HEK293 (cell line): ENCODE data around the gene RPL4.

Experiments used
- KLF7 ChIP-seq: fragments of 450-650 bp; formaldehyde crosslinking; IDR thresholded peaks from 2 replicates; pipeline ENCODE4 v1.5.1; 2016; ENCODE audit warnings: missing biosample characterization, missing genetic modification characterization, borderline replicate concordance
- MZF1 ChIP-seq: fragments of 450-650 bp; formaldehyde crosslinking; IDR thresholded peaks from 2 replicates; pipeline ENCODE4 v1.5.1; 2017; ENCODE audit warnings: missing biosample characterization, missing genetic modification characterization, borderline replicate concordance
- YY1 ChIP-seq: fragments of 450-650 bp; formaldehyde crosslinking; IDR thresholded peaks from 2 replicates; pipeline ENCODE4 v1.5.1; 2018; ENCODE audit warnings: missing biosample characterization, missing genetic modification characterization
- ZFP37 ChIP-seq: fragments of 450-650 bp; formaldehyde crosslinking; IDR thresholded peaks from 2 replicates; pipeline ENCODE4 v1.5.1; 2016; ENCODE audit warnings: missing biosample characterization, missing genetic modification characterization
- ZNF121 ChIP-seq: fragments of 450-650 bp; formaldehyde crosslinking; IDR thresholded peaks from 2 replicates; pipeline ENCODE4 v1.5.1; 2016; ENCODE audit warnings: missing biosample characterization, missing genetic modification characterization
- ZNF214 ChIP-seq: fragments of 450-650 bp; formaldehyde crosslinking; IDR thresholded peaks from 2 replicates; pipeline ENCODE4 v1.5.1; 2017; ENCODE audit warnings: missing biosample characterization, mild to moderate bottlenecking, missing genetic modification characterization, borderline replicate concordance
- ZNF394 ChIP-seq: fragments of 450-650 bp; formaldehyde crosslinking; IDR thresholded peaks from 2 replicates; pipeline ENCODE4 v1.5.1; 2016; ENCODE audit warnings: missing biosample characterization, missing genetic modification characterization, mild to moderate bottlenecking, moderate library complexity, borderline replicate concordance
- ZNF514 ChIP-seq: fragments of 450-650 bp; formaldehyde crosslinking; IDR thresholded peaks from 2 replicates; pipeline ENCODE4 v1.5.1; 2016; ENCODE audit warnings: missing biosample characterization, missing genetic modification characterization
- ZNF529 ChIP-seq: fragments of 450-650 bp; formaldehyde crosslinking; IDR thresholded peaks from 2 replicates; pipeline ENCODE4 v1.5.1; 2017; ENCODE audit warnings: missing genetic modification characterization, missing biosample characterization; ENCODE audit not compliant: insufficient replicate concordance
- TF ChIP-seq, protein P1 (sequence below): fragments of 450-650 bp; formaldehyde crosslinking; IDR thresholded peaks from 2 replicates; pipeline ENCODE4 v1.5.1; 2016; ENCODE audit warnings: missing biosample characterization, missing genetic modification characterization
- TF ChIP-seq, protein P2 (sequence below): fragments of 450-650 bp; formaldehyde crosslinking; IDR thresholded peaks from 2 replicates; pipeline ENCODE4 v1.5.0; 2017; ENCODE audit warnings: missing biosample characterization, missing genetic modification characterization, borderline replicate concordance
- TF ChIP-seq, protein P3 (sequence below): fragments of 450-650 bp; formaldehyde crosslinking; IDR thresholded peaks from 2 replicates; pipeline ENCODE4 v1.5.1; 2016; ENCODE audit warnings: missing biosample characterization, missing genetic modification characterization

DNA sequence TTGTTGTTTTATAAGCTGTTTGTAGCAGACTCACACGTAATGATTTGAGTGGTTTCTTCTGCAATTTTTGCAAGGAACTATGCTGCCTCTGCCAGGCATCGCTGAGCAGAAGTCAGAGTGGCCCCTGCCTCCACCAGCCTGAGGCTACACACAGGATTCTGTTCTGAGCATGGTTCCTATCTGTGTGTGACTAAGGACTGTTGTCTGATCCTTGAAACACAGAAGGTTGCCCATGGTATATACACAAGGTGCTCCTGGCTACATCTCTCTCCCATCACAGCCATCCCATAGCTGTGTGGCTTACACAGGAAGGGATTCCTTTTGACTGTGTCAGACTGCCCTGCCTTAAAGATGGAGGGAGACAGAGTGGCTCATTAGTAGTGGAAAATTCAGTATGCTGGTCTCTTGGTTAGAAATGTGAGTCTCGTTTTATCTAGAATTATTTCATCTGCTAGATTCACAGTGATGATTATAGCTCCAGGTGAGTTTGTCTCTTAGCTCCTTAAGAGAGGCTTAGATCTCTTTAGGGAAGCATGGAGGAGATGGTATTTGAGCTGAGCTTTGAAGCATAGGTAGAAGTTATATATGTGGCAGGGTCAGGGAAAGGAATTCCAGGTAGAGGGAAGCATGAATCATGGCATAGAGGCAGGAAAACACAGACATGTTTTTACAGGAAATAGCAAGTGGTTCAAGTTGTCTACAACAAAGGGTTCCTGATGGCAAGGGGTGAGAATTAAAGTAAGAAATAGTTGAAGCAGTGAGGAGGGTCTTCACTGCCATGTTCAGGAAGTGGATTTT is 44.6 kb downstream of the RPL4 start:
- TF ChIP-seq, protein P1, sequence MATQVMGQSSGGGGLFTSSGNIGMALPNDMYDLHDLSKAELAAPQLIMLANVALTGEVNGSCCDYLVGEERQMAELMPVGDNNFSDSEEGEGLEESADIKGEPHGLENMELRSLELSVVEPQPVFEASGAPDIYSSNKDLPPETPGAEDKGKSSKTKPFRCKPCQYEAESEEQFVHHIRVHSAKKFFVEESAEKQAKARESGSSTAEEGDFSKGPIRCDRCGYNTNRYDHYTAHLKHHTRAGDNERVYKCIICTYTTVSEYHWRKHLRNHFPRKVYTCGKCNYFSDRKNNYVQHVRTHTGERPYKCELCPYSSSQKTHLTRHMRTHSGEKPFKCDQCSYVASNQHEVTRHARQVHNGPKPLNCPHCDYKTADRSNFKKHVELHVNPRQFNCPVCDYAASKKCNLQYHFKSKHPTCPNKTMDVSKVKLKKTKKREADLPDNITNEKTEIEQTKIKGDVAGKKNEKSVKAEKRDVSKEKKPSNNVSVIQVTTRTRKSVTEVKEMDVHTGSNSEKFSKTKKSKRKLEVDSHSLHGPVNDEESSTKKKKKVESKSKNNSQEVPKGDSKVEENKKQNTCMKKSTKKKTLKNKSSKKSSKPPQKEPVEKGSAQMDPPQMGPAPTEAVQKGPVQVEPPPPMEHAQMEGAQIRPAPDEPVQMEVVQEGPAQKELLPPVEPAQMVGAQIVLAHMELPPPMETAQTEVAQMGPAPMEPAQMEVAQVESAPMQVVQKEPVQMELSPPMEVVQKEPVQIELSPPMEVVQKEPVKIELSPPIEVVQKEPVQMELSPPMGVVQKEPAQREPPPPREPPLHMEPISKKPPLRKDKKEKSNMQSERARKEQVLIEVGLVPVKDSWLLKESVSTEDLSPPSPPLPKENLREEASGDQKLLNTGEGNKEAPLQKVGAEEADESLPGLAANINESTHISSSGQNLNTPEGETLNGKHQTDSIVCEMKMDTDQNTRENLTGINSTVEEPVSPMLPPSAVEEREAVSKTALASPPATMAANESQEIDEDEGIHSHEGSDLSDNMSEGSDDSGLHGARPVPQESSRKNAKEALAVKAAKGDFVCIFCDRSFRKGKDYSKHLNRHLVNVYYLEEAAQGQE: no peak
- TF ChIP-seq ZFP37 (tag by site-specific recombination) (no peak), ZNF394 (tag by site-specific recombination) (no peak), MZF1 (no peak), ZNF121 (tag by site-specific recombination) (no peak), ZNF514 (no peak), YY1 (tag by site-specific recombination) (no peak), ZNF214 (tag by site-specific recombination) (no peak), KLF7 (tag by site-specific recombination) (no peak), ZNF529 (tag by site-specific recombination) (no peak)
- TF ChIP-seq, protein P2, sequence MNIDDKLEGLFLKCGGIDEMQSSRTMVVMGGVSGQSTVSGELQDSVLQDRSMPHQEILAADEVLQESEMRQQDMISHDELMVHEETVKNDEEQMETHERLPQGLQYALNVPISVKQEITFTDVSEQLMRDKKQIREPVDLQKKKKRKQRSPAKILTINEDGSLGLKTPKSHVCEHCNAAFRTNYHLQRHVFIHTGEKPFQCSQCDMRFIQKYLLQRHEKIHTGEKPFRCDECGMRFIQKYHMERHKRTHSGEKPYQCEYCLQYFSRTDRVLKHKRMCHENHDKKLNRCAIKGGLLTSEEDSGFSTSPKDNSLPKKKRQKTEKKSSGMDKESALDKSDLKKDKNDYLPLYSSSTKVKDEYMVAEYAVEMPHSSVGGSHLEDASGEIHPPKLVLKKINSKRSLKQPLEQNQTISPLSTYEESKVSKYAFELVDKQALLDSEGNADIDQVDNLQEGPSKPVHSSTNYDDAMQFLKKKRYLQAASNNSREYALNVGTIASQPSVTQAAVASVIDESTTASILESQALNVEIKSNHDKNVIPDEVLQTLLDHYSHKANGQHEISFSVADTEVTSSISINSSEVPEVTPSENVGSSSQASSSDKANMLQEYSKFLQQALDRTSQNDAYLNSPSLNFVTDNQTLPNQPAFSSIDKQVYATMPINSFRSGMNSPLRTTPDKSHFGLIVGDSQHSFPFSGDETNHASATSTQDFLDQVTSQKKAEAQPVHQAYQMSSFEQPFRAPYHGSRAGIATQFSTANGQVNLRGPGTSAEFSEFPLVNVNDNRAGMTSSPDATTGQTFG (tag by site-specific recombination): no peak
- TF ChIP-seq, protein P3, sequence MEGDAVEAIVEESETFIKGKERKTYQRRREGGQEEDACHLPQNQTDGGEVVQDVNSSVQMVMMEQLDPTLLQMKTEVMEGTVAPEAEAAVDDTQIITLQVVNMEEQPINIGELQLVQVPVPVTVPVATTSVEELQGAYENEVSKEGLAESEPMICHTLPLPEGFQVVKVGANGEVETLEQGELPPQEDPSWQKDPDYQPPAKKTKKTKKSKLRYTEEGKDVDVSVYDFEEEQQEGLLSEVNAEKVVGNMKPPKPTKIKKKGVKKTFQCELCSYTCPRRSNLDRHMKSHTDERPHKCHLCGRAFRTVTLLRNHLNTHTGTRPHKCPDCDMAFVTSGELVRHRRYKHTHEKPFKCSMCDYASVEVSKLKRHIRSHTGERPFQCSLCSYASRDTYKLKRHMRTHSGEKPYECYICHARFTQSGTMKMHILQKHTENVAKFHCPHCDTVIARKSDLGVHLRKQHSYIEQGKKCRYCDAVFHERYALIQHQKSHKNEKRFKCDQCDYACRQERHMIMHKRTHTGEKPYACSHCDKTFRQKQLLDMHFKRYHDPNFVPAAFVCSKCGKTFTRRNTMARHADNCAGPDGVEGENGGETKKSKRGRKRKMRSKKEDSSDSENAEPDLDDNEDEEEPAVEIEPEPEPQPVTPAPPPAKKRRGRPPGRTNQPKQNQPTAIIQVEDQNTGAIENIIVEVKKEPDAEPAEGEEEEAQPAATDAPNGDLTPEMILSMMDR: no peak
